Raji (cell line): ENCODE results near the gene DDX54.

ENCODE experiments used
- POLR2A ChIP-seq: IDR thresholded peaks from 2 replicates; pipeline ENCODE4 v1.6.1; 2011; ENCODE audit warnings: low read depth, low read length, control low read depth; ENCODE audit not compliant: insufficient read depth

The DDX54 gene

DNA sequence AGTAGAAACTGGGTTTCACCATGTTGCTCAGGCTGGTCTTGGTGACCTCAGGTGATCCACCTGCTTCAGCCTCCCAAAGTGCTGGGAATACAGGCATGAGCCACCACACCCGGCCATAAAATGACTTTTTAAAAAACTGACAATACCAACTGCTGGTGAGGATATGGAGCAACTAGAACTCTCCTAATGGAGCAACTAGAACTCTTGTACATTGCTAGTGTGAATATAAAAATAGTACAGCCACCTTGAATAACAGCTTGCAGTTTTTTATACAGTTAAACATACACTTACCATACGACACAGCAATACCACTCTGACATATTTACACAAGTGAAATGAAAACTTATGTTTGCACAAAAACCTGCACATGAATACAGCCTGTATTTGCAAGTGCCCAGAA is 38.3 kb downstream of the DDX54 start:
- no peak for TF ChIP-seq POLR2A

DNA sequence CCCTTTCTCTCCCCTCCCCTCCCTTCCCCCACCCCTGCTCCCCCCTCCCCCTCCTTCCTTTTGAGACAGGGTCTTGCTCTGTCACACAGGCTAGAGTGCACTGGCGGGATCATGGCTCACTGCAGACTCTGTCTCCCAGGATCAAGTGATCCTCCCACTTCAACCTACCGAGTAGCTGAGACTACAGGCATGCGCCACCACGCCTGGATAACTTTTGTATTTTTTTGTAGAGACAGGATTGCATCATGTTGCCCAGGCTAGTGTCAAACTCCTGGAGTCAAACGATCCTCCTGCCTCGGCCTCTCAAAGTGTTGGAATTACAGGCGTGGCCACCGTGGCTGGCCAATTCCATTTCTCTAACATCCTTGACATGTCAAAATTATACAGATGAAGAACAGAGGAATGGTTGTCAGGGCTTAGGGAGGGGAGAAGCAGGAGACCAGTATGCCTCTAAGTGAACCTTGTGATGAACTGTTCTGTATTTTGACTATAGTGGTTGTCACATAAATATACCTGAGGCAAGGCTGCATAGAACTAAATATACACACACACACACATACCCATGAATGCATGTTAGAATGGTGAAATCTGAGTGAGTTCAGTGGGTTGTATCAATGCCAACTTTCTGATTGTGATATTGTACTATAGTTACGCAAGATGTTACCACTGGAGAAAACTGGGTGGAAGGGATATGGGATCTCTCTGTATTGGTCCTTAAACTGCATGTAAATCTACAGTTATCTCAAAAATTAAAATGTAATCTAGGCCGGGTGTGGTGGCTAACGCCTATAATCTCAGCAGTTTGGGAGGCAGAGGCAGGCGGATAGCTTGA is 39.3 kb downstream of the DDX54 start:
- no peak for TF ChIP-seq POLR2A

DNA sequence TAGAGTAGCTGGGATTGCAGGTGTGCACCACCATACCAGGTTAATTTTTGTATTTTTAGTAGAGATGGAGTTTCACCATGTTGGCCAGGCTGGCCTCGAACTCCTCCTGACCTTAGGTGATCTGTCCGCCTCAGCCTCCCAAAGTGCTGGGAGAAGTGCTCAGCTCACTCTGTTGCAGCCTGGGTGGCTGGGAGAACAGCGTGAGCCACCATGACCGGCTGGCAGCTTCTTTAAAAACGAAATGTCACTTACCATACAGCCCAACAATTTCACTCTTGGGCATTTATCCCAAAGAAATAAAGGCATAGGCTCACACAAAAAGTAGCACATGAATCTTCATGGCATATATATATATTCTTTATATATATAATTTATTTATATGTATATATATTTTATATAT is 40.5 kb downstream of the DDX54 start:
- TF ChIP-seq POLR2A: no peak

DNA sequence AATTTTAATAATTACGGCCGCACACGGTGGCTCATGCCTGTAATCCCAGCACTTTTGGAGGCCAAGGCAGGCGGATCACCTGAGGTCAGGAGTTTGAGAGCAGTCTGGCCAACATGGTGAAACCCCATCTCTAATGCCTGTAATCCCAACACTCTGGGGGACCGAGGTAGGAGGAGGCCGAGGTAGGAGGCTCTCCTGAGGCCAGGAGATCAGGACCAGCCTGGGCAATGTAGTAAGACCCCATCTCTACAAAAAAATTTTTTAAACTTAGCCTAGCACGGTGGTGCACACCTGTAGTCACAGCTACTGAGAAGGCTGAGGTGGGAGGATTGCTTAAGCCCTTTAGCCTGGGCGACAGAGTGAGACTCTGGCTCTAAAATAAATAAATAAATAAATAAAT is 41.3 kb downstream of the DDX54 start:
- TF ChIP-seq POLR2A: no peak

DNA sequence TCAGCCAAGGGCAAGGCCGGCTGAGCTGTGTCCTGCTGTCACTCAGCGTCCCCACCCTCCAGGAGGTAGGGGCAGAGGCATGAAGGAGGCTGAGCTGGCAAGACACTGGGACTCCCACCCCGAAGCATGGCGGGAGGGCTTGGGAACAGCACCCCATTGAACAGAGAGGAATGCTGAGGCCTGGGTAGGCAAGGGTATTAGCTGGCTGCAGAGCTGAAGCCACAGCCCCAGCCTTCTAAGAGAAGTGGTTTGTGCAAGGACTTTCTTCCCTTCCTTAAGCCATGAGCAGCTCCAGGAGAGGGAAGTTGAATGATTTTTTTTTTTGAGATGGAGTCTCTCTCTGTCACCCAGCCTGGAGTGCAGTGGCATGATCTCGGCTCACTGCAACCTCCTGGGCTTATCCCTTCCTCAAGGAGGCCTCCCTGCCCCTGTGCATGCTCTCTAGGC is 42.4 kb downstream of the DDX54 start:
- no peak for TF ChIP-seq POLR2A

DNA sequence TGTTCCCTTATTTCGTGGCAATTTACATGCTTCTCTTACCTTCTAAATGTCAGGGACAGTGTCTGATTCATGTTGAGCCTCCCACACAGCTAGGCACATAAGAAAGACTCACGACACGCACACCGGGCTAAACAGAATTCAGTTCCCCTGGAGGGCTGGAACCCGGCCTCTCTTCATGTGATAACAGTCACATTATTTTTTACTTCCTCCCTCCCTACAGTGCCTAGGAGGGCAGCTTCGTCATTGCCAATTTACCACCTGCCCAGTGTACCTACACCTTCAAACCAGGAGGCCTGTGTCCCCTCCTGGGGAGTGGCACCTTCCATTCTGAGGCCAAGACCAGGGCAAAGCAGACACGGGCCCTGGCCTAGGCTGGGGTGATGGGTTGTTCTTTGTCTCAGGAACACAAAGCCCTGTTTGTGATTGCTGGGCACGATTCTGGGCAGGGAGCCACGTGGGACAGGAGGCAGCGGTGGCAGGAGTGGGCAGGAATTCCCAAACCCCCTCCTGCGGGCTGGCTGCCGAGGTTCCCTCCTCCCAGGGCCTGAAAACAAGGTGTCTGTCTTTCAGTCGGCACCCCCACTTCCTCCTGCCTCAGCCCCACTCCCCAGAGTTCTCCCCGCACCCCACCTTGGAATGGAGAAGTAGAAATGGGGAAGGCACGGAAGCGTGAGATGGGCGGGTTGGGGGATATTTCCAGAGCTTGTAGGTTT is 42.9 kb downstream of the DDX54 start:
- TF ChIP-seq POLR2A: no peak

DNA sequence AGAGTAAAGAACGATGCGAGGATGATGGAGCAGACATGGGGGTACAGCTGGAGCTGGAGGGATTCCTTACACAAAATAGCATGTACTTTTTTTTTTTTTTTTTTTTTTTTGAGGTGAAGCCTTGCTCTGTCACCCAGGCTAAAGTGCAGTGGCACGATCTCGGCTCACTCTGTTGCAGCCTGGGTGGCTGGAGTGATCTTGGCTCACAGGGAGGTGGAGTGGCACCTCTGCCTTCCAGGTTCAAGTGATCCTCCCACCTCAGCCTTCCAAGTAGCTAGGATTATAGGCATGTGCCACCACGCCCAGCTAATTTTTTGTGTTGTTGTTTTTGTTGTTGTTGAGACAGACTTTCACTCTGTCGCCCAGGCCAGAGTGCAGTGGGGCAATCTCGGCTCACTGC is 44.6 kb downstream of the DDX54 start:
- TF ChIP-seq POLR2A: no peak

DNA sequence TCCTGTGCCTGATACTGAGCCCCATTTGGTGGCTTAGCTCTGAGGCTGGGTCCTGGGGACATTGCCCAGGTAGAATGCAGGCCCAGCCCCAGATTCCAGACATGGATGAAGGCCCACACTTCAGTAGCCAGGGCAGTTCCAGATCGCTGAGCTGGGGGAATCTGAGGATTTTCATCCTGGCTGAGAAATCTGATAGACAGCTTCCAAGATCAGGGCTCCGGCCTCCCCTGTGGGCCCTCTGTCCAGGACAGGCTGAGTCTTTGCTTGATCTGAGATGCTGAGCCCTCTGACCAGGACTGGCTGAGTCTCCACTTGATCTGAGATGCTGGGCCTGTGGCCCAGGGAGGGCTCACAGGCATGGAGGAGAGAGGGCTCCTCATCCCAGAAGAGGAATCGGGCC is 46.5 kb downstream of the DDX54 start:
- no peak for TF ChIP-seq POLR2A

DNA sequence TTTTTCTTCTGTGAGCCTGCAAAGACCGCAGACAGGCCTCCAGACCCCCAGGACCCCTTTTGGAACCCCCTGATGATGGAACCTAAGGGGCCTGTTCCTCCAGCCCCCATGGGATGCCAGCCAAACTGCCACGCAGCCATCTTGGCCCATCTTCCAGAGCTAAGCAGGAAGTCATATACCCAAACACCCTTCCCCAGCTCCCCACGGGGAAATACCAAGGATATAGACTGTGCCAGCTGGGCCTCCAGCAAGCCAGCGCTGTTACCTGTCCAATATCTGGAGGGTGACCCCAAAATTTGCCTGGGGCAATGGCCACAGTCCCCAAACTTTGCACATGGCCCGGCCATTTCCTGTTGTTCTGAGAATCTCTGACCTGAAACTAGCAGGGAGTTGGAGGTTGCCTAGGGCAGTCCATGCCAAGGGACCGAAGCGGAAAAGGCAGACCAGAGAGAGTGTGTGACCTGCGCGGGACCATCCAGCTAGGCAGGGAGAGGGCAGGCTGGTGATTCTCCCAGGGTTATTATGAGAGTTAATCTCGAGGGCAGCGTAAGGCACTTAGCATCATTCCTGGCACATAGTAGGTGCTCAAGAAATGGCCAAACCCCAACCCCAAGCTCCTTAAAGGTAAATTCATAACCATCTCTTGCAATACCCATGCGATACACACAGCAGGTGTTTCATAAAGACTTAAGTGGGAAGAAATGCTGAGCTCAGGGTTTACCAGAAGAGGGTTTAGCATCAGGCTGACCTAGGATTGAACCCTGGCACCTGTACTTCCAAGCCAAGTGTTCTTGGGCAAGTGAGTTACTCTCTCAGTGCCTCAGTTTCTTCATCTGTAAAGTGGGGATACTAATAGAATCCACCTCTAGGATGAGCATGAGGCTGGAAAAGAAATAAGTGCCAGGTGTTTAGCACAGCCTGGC is 47.2 kb downstream of the DDX54 start:
- no peak for TF ChIP-seq POLR2A

DNA sequence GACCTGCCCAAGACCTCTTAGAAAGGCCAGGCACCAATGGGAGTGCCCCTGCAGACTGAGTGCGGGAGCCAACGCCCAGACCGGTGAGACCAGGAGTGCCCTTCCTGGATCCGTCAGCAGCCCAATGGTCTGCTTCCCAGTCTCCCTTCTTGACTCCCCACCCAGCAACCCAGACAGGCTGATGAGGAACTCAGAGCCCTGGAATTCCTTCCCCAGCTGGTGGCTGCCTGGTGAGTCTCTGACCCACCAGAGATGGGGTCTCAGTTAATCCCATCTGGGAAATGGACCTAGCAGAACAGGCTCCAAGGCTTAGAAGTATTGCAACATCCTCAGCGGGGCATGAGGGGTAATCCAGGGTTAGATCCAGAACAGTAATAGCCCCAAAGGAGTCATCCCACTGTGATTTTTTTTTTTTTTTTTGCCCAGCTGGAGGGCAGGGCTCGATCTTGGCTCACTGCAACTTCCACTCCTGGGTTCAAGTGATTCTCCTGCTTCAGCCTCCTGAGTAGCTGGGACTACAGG is 48.2 kb downstream of the DDX54 start:
- TF ChIP-seq POLR2A: no peak

DNA sequence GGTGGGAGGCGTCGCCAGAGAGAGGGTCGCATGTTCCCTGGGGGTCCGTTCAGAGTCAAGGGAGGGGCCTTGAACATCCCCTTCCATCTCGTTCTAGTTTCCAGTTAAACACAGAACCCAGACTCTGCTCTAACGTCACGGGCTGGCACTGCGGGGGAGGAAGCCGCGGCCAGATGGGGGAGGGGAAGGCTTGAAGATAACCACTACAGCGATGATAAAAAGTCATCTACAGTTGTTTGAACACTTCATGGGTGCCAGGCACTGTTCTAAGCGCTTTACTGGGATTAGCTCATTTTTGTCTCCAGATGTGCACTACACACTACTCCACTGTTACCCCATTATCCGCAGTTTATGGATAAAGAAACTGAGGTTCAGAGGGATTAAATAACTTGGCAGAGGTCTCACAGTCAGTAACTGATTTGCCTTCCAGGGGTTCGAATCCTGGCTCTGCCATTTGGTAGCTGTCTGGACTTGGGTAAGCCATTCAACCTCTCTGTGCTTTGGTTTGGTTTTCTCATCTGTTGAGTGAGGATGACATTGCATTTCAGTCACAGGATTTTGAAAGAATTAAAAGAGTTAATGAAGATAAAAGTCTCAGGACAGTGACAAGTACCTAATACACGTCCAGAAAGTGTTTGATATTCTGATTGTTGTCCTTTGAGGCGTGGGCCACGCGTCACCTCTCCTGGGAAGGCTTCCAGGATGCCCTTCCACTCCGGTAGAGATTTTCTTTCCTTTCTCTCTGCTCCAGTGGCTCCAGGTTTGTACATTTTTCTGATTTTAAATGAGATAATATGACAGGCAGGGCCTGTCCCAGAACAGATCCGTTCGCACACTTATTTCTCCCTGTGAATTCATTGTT is 48.9 kb downstream of the DDX54 start:
- TF ChIP-seq POLR2A: no peak

DNA sequence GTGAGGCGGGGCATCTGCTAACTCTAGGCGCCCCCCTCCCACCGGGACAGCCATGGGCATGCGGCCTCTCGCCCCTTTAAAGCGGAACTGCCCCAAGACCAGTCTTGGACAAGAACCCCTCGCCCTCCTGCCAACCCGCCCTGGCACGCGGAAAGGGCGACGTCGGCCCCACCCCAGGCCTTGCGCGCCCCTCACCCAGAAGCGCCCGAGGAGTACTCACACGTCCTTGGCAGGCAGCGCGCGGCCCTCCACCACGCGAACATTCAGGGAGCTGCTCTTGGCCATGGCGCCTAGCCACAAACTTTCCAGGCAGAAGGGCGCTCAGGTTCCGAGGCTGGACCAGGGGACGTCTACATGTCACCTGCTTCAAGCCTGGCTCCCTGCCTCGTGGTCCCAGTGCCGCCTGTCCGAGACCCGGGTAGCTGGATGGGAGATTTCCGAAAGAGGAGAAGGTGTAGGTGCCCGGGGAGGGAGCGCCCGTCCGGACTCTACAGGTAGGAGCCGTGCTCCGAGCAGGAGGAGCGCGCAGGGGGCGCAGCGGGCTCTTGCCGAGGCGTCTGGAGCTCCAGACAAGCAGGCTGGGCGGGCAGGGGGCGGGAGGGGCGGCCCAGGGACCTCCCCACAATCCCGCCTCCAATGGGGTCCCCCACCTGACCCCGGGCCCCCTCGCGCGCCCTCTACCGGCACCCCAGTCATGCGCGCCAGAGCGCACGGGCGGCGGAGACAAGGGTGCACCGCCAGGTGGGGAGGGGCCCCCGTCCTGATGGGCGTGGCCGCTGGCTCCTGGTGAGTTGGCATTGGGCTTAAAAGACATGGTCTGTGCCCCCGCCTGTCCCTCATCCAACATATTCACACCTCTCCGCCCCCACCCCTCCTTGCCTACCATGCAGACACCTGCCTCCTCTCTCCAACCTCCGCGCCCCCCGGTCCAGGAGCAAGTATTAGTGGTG is 49.8 kb downstream of the DDX54 start, which contains the start of gene RASAL1:
TSS of gene RASAL1 (minus strand) at position 584 of the 950 bp plus-strand sequence. CDS start at position 285, 299 bp downstream.
- peak; percentile 45 for TF ChIP-seq POLR2A

DNA sequence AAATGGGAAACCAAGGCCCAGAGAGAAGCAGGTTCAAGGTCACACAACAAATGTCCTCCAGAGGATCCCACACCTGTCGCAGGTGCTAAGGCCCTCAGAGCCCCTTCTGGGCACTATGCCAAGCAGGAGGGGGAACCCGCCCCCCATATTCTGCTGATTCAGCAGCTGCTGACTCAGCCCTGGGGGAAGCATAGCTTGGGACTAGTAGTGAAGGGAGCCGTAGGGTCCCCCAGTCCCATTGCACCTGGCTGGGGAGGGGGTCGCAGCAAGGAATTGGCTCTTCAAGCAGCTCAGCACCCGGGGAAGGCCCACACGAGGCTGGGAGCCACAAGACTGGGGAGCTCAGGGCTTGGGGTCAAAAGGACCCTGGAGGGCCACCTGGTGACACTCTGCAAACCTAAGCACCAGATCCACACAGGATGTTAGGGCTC is 50.7 kb downstream of the DDX54 start:
- TF ChIP-seq POLR2A: no peak
